Panc1 (cell line): Measurements from ENCODE around the gene IGBP1.

Experiments used
- CTCF ChIP-seq: fragments of 450-650 bp; IDR thresholded peaks from 2 replicates; pipeline ENCODE4 v1.5.1; 2017; ENCODE audit warnings: mild to moderate bottlenecking
- POLR2AphosphoS5 ChIP-seq: IDR thresholded peaks from 2 replicates; pipeline ENCODE4 v1.6.1; 2012; ENCODE audit warnings: mild to moderate bottlenecking, low read depth, low read length, moderate library complexity
- TCF7L2 ChIP-seq: IDR thresholded peaks from 2 replicates; pipeline ENCODE4 v1.6.1; 2011; ENCODE audit warnings: mild to moderate bottlenecking, low read depth, low read length, inconsistent platforms

- TF ChIP-seq CTCF (no peak), TCF7L2 (no peak), POLR2AphosphoS5 (no peak)
Observed at GRCh38 chrX:70138622-70139021, 5.4 kb downstream of the IGBP1 start.
